Fibroblast of lung (primary cell): ENCODE results near the gene CRMP1.

Experiments used
- CTCF ChIP-seq, 2 donors: IDR thresholded peaks in 1 of 2; conservative IDR thresholded peaks in 1 of 2; 1 replicate in 1 of 2; 2 replicates in 1 of 2; pipeline ENCODE4 v1.5.1; 2011 to 2012; ENCODE audit warnings: low read length in 2 of 2, control low read depth in 1 of 2, inconsistent platforms in 1 of 2, low read depth in 1 of 2, mild to moderate bottlenecking in 1 of 2
- EZH2 ChIP-seq: IDR thresholded peaks from 2 replicates; pipeline ENCODE4 v1.5.1; 2012; ENCODE audit warnings: low read length, control low read depth, mild to moderate bottlenecking; ENCODE audit errors: missing control alignments

- no peak for TF ChIP-seq CTCF (conservative IDR thresholded peaks at IDR 0.05 in 1 of 2, IDR thresholded peaks at IDR 0.05 in 1 of 2; ENCODE audit: low read depth in 1 of 2, low read length in 2 of 2)
- no peak for TF ChIP-seq EZH2
These were observed 31.7 kb upstream of the CRMP1 start for GRCh38 chr4:5924461-5925125.
